Panc1 (cell line): ENCODE measurements around the gene CHCHD2. TPM values are rescaled to one million over a fixed set of nuclear protein-coding genes. Genes with fewer than 3 reads are reported as not detected.

Source experiments
- ATAC-seq: fragments of 200-7000 bp; cut with Tn5 transposase; 2 replicates; pipeline ENCODE4 v1.9.1; 2020; ENCODE audit warnings: mild to moderate bottlenecking, moderate library complexity
- BruUV-seq: library from RNA; stranded (reverse); fragments of 400-500 nt; replicated peaks from 2 replicates; lab custom pipeline; 2021; lab: Mats Ljungman, UMichigan
- CTCF ChIA-PET: fragments of 300-600 bp; sonication (Branson Sonifier 250); formaldehyde crosslinking; loops from one replicate; lab custom pipeline; 2022; ENCODE audit warnings: antibody characterized with exemption; lab: Charles Lee
- POLR2A ChIA-PET: fragments of 300-600 bp; sonication (Branson Sonifier 250); formaldehyde crosslinking; loops from one replicate; lab custom pipeline; 2022; ENCODE audit warnings: antibody characterized with exemption; lab: Charles Lee
- DNase-seq: peaks from one replicate; pipeline ENCODE4 v3.0.0-alpha.2; 2010; ENCODE audit warnings: low read depth, low spot score
- H3K27ac ChIP-seq: 2 replicates; pipeline ENCODE4 v1.5.1; 2011; ENCODE audit warnings: mild to moderate bottlenecking, low read length, inconsistent platforms
- H3K27me3 ChIP-seq: fragments of 200-500 bp; sonication (Bioruptor generic); 2 replicates; pipeline ENCODE4 v1.6.0; 2014; ENCODE audit warnings: low read length, inconsistent platforms; ENCODE audit not compliant: control insufficient read depth, insufficient read depth
- H3K36me3 ChIP-seq: fragments of 200-500 bp; sonication (Bioruptor generic); 2 replicates; pipeline ENCODE4 v1.5.1; 2014; ENCODE audit warnings: inconsistent platforms, mild to moderate bottlenecking, low read length, moderate library complexity; ENCODE audit not compliant: control insufficient read depth, insufficient read depth
- H3K4me1 ChIP-seq: 2 replicates; pipeline ENCODE4 v1.5.1; 2011; ENCODE audit warnings: inconsistent platforms, mild to moderate bottlenecking, low read length, moderate library complexity; ENCODE audit not compliant: control insufficient read depth, insufficient read depth
- H3K4me3 ChIP-seq, 2 experiments: 2 replicates each; pipeline ENCODE4 v1.5.1; 2011 to 2012; ENCODE audit warnings: low read depth in 2 of 2, low read length in 2 of 2, mild to moderate bottlenecking in 2 of 2, inconsistent platforms in 1 of 2, moderate library complexity in 1 of 2
- H3K9me3 ChIP-seq: fragments of 200-500 bp; sonication (Bioruptor generic); 2 replicates; pipeline ENCODE4 v1.5.1; 2014; ENCODE audit warnings: low read depth, mild to moderate bottlenecking, inconsistent platforms, low read length, moderate library complexity; ENCODE audit not compliant: control insufficient read depth, insufficient read depth
- POLR2AphosphoS5 ChIP-seq: IDR thresholded peaks from 2 replicates; pipeline ENCODE4 v1.6.1; 2012; ENCODE audit warnings: mild to moderate bottlenecking, low read depth, low read length, moderate library complexity
- REST ChIP-seq, 2 experiments: IDR thresholded peaks; 2 replicates each; pipeline ENCODE4 v1.6.1; 2011 to 2012; ENCODE audit warnings: low read depth in 2 of 2, control low read depth in 1 of 2, low read length in 1 of 2, mild to moderate bottlenecking in 1 of 2, moderate library complexity in 1 of 2; ENCODE audit not compliant: insufficient read depth in 1 of 2
- SIN3A ChIP-seq: IDR thresholded peaks from 2 replicates; pipeline ENCODE4 v1.6.1; 2012; ENCODE audit warnings: low read depth, mild to moderate bottlenecking, low read length, moderate library complexity, borderline replicate concordance; ENCODE audit not compliant: insufficient read depth
- TCF7L2 ChIP-seq: IDR thresholded peaks from 2 replicates; pipeline ENCODE4 v1.6.1; 2011; ENCODE audit warnings: mild to moderate bottlenecking, low read depth, low read length, inconsistent platforms
- in situ Hi-C: cut with HindIII; loops from 2 replicates; pipeline ENCODE4 v1.10.0; 2016; ENCODE audit warnings: low sequenced_read_pairs, low pct_unique_long_range_greater_than_20kb
- intact Hi-C: fragments of 100-400 bp; cut with micrococcal nuclease; formaldehyde crosslinking; loops from one replicate; pipeline ENCODE4 v1.10.0; 2022; ENCODE audit not compliant: unreplicated experiment
- total RNA-seq: library from RNA; stranded (reverse); gene quantifications from one replicate; pipeline ENCODE4 v1.2.1, GENCODE V29; 2021; ENCODE audit not compliant: unreplicated experiment
- TF ChIP-seq, protein P1 (sequence below): fragments of 450-650 bp; IDR thresholded peaks from 2 replicates; pipeline ENCODE4 v1.5.1; 2017; ENCODE audit warnings: mild to moderate bottlenecking

The CHCHD2 gene
- total RNA-seq, 1 experiment from 2014 or later: 666 TPM

- TF ChIP-seq TCF7L2: no peak
- TF ChIP-seq, protein P1, sequence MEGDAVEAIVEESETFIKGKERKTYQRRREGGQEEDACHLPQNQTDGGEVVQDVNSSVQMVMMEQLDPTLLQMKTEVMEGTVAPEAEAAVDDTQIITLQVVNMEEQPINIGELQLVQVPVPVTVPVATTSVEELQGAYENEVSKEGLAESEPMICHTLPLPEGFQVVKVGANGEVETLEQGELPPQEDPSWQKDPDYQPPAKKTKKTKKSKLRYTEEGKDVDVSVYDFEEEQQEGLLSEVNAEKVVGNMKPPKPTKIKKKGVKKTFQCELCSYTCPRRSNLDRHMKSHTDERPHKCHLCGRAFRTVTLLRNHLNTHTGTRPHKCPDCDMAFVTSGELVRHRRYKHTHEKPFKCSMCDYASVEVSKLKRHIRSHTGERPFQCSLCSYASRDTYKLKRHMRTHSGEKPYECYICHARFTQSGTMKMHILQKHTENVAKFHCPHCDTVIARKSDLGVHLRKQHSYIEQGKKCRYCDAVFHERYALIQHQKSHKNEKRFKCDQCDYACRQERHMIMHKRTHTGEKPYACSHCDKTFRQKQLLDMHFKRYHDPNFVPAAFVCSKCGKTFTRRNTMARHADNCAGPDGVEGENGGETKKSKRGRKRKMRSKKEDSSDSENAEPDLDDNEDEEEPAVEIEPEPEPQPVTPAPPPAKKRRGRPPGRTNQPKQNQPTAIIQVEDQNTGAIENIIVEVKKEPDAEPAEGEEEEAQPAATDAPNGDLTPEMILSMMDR: no peak
- TF ChIP-seq SIN3A: peak; percentile 98
- TF ChIP-seq POLR2AphosphoS5: peak; percentile 99
- TF ChIP-seq REST (IDR thresholded peaks at IDR 0.05; ENCODE audit: insufficient read depth in 1 of 2, low read depth in 2 of 2, low read length in 1 of 2): peak in 1 of 2 experiments; percentile 73; a peak in 2 of 4 replicates
- Histone ChIP-seq H3K27me3 (no peaks in the 10 kb centered on the region), H3K36me3 (peaks cover 39% of the 10 kb centered on the region), H3K4me3 (peak within 1 kb of the TSS; percentile 62 to 78), H3K27ac (peak within 1 kb of the TSS; percentile 95), H3K4me1 (peaks cover 52% of the 10 kb centered on the region), H3K9me3 (no peaks in the 10 kb centered on the region)
- in situ Hi-C loops: no loop called here
- DNase-seq (peak; percentile 86), ATAC-seq (peak; percentile 93)
- intact Hi-C loops: no loop called here
- ChIA-PET POLR2A (interaction anchor here (2.5 kb wide), 1 partner anchor 13 kb away, joined by 12 read pairs; the partner anchor contains the start of genes CCT6A and PSPH), CTCF (interaction anchor here (0.9 kb wide), 1 partner anchor 10 kb away, joined by 3 read pairs; no protein-coding TSS in a partner anchor)
- BruUV-seq: no TSS peak
Measured at GRCh38 chr7:56063882-56064625, 42.2 kb downstream of the CHCHD2 start, which contains the start of gene SUMF2. Gene SUMF2 (plus strand): TSS chr7:56064286. CDS start chr7:56064312, 26 bp downstream.

GRCh38 chr7:56063500-56063881 lies 42.8 kb downstream of the CHCHD2 start:
- CTCF ChIA-PET: no interaction called here
- POLR2A ChIA-PET: no interaction called here
- TF ChIP-seq SIN3A: no peak
- TF ChIP-seq, protein P1: no peak
- no peak for TF ChIP-seq REST (IDR thresholded peaks at IDR 0.05; ENCODE audit: insufficient read depth in 1 of 2, low read depth in 2 of 2, low read length in 1 of 2)
- no peak for TF ChIP-seq POLR2AphosphoS5
- TF ChIP-seq TCF7L2: no peak
- DNase-seq: no peak
- H3K27me3 ChIP-seq: no peaks in the 10 kb centered on the region
- no peaks in the 10 kb centered on the region for H3K9me3 ChIP-seq
- in situ Hi-C loops (no loop called here), intact Hi-C loops (no loop called here)
- H3K36me3 ChIP-seq: peaks cover 43% of the 10 kb centered on the region
- peaks cover 56% of the 10 kb centered on the region for H3K4me1 ChIP-seq
- peak overlapping the region; percentile 95 for H3K27ac ChIP-seq
- H3K4me3 ChIP-seq: peak overlapping the region; percentile 62 to 78
- ATAC-seq: peak; percentile 49
- TSS peak; percentile 51 for BruUV-seq
